Measurements from ENCODE around the gene SLC17A7. TPM values are rescaled to one million over a fixed set of nuclear protein-coding genes. Genes with fewer than 3 reads are reported as not detected.

The SLC17A7 gene
- total and polyA plus RNA-seq, 2 donors (not counting 3 experiments of a cell fraction or from before 2014, with no cell fraction given), result 0.07 to 0.13 TPM

DNA sequence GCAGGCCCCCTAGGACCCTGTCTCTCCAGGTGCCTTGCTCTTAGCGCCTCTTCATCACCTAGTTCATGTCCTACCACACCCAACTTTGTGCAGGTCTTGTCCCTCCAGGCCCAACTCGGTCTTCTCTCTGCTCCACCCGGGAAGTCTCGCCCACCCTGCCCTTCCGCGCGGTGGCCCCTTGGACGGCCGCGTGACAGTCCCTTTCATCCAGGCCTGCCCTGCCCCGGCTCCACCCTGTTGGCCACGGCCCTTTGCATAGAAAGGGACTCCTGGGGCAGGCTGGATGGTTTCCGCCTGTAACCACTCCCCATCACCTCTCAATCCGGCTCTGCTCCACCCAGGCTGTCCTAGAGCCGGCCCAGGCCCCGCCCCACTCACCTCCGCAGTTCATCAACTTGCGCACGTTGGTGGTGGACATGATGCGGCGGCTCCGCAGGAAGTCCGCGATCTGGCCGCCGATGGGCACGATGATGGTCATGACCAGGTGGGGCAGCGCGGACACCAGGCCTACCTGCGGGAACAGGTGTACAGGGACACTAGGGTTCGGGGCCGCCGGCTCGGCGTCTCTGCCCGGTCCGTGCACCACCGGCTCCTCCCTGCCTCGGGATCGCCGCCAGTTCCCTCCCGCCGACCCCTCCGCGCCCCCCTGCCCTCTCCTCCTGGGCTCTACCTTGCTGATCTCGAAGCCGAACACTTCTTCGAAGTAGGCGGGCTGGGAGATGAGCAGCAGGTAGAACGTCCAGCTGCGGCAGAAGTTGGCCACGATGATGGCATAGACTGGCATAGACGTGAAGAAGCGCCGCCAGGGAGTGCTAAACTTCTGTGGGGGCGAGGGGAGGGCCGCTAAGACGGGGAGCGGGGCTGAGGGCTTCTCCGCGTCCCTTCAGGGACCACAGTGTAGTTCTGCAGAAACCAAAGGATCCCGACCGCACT is 8.9 kb downstream of the SLC17A7 start:
- Histone ChIP-seq H4K20me1 (replicated peaks; ENCODE audit: control insufficient read depth, extremely low read depth, insufficient read depth, low read length) (no peaks in the 10 kb centered on the region), H3K9me3 (replicated peaks; ENCODE audit: control insufficient read depth, insufficient read depth, low read length) (no peaks in the 10 kb centered on the region), H3K9ac (replicated peaks; ENCODE audit: extremely low read depth, insufficient read depth, low read length) (no peak overlapping the region), H2AFZ (ENCODE audit: low read depth, low read length) (no peak overlapping the region), H3K27ac (ENCODE audit: insufficient read depth, low read depth, low read length) (no peak overlapping the region), H3K36me3 (ENCODE audit: control insufficient read depth in 2 of 2, extremely low read depth in 1 of 2, insufficient read depth in 2 of 2, low read length in 2 of 2) (no peaks in the 10 kb centered on the region), H3K4me3 (replicated peaks in 1 of 3; ENCODE audit: insufficient read depth in 1 of 3, low read depth in 1 of 3, low read length in 3 of 3) (no peak overlapping the region), H3K4me1 (ENCODE audit: control insufficient read depth, extremely low read depth, insufficient read depth, low read length) (peaks cover 3% of the 10 kb centered on the region), H3K27me3 (ENCODE audit: control insufficient read depth in 2 of 2, insufficient read depth in 2 of 2, low read length in 2 of 2) (peaks cover 71 to 74% of the 10 kb centered on the region in 2 experiments), H3K4me2 (ENCODE audit: insufficient read depth, low read length) (no peak overlapping the region), H3K9me1 (replicated peaks; ENCODE audit: control insufficient read depth, extremely low read depth, insufficient read depth, low read length) (no peaks in the 10 kb centered on the region), H3K79me2 (ENCODE audit: control insufficient read depth, insufficient read depth, low read length) (no peaks in the 10 kb centered on the region)
- ChIA-PET CTCF (no interaction called here), POLR2A (no interaction called here)
- no peak for TF ChIP-seq GATA2 (IDR thresholded peaks at IDR 0.05; ENCODE audit: insufficient read depth, insufficient read length, low read depth, low read length)
- no peak for TF ChIP-seq FOS (IDR thresholded peaks at IDR 0.05; ENCODE audit: borderline replicate concordance, insufficient read depth, low read length)
- no peak for TF ChIP-seq JUN (IDR thresholded peaks at IDR 0.05; ENCODE audit: borderline replicate concordance, insufficient read depth, insufficient read length, low read depth)
- TF ChIP-seq EZH2 (IDR thresholded peaks at IDR 0.05; ENCODE audit: borderline replicate concordance, low read depth, low read length, severe bottlenecking), result peak; percentile 82
- no peak for TF ChIP-seq POLR2AphosphoS5 (IDR thresholded peaks at IDR 0.05; ENCODE audit: insufficient read depth, low read depth, low read length)
- TF ChIP-seq POLR2A (IDR thresholded peaks at IDR 0.05; ENCODE audit: low read depth, low read length), result no peak
- dilution Hi-C loops (cut with MboI; ENCODE audit: extremely low pct_ligation_motif_present, low sequenced_read_pairs) (no loop called here), intact Hi-C loops (cut with micrococcal nuclease) (no loop called here)
- FAIRE-seq (no peak), DNase-seq (ENCODE audit: low read depth, low spot score) (no peak)
- no TSS peak for BruUV-seq (replicated peaks)

DNA sequence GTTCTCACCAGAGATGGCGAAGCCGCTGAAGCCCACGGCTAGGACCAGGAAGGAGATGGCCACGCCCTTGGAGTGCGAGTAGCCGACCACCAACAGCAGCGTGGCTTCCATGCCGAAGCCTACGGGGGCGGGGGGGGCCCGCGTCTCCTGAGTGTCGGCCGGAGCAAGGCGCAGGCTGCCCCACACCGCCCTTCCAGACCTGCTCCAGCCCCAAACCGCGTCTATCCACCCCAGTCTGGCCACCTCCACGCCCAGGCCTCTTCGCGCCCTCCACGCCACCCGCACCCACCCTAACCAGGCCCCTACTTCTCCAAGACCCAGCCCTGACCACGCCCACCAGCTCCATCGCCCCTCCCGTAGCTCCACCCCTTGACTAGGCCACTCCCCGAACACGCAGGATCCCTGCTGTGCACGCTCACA is 10.0 kb downstream of the SLC17A7 start:
- H2AFZ ChIP-seq (ENCODE audit: low read depth, low read length), result no peak overlapping the region
- dilution Hi-C loops (cut with MboI; ENCODE audit: extremely low pct_ligation_motif_present, low sequenced_read_pairs) (no loop called here), intact Hi-C loops (cut with micrococcal nuclease) (no loop called here)
- DNase-seq (ENCODE audit: low read depth, low spot score), result no peak
- H3K27ac ChIP-seq (ENCODE audit: insufficient read depth, low read depth, low read length), result no peak overlapping the region
- peaks cover under 1% of the 10 kb centered on the region for H3K4me1 ChIP-seq (ENCODE audit: control insufficient read depth, extremely low read depth, insufficient read depth, low read length)
- H3K9ac ChIP-seq (replicated peaks; ENCODE audit: extremely low read depth, insufficient read depth, low read length), result no peak overlapping the region
- ChIA-PET POLR2A (no interaction called here), CTCF (no interaction called here)
- no peak for TF ChIP-seq MYC (IDR thresholded peaks at IDR 0.05; ENCODE audit: low read depth, low read length)
- TF ChIP-seq, protein P1, sequence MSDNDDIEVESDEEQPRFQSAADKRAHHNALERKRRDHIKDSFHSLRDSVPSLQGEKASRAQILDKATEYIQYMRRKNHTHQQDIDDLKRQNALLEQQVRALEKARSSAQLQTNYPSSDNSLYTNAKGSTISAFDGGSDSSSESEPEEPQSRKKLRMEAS (IDR thresholded peaks at IDR 0.05; ENCODE audit: insufficient read depth, insufficient read length), result no peak
- TF ChIP-seq, protein P2, sequence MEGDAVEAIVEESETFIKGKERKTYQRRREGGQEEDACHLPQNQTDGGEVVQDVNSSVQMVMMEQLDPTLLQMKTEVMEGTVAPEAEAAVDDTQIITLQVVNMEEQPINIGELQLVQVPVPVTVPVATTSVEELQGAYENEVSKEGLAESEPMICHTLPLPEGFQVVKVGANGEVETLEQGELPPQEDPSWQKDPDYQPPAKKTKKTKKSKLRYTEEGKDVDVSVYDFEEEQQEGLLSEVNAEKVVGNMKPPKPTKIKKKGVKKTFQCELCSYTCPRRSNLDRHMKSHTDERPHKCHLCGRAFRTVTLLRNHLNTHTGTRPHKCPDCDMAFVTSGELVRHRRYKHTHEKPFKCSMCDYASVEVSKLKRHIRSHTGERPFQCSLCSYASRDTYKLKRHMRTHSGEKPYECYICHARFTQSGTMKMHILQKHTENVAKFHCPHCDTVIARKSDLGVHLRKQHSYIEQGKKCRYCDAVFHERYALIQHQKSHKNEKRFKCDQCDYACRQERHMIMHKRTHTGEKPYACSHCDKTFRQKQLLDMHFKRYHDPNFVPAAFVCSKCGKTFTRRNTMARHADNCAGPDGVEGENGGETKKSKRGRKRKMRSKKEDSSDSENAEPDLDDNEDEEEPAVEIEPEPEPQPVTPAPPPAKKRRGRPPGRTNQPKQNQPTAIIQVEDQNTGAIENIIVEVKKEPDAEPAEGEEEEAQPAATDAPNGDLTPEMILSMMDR (IDR thresholded peaks at IDR 0.05; ENCODE audit: extremely low read depth in 1 of 2, insufficient read depth in 1 of 2, low read depth in 1 of 2, low read length in 2 of 2), result no peak
- no peak for TF ChIP-seq JUN (IDR thresholded peaks at IDR 0.05; ENCODE audit: borderline replicate concordance, insufficient read depth, insufficient read length, low read depth)
- no peak for TF ChIP-seq POLR2A (IDR thresholded peaks at IDR 0.05; ENCODE audit: low read depth, low read length)
- TF ChIP-seq POLR2AphosphoS5 (IDR thresholded peaks at IDR 0.05; ENCODE audit: insufficient read depth, low read depth, low read length), result no peak
- TF ChIP-seq EZH2 (IDR thresholded peaks at IDR 0.05; ENCODE audit: borderline replicate concordance, low read depth, low read length, severe bottlenecking), result no peak
- no peak for TF ChIP-seq GATA2 (IDR thresholded peaks at IDR 0.05; ENCODE audit: insufficient read depth, insufficient read length, low read depth, low read length)
- no peak for TF ChIP-seq FOS (IDR thresholded peaks at IDR 0.05; ENCODE audit: borderline replicate concordance, insufficient read depth, low read length)
- H3K36me3 ChIP-seq (ENCODE audit: control insufficient read depth in 2 of 2, extremely low read depth in 1 of 2, insufficient read depth in 2 of 2, low read length in 2 of 2), result no peaks in the 10 kb centered on the region
- no peak overlapping the region for H3K4me2 ChIP-seq (ENCODE audit: insufficient read depth, low read length)
- no peaks in the 10 kb centered on the region for H3K79me2 ChIP-seq (ENCODE audit: control insufficient read depth, insufficient read depth, low read length)
- H3K9me1 ChIP-seq (replicated peaks; ENCODE audit: control insufficient read depth, extremely low read depth, insufficient read depth, low read length), result no peaks in the 10 kb centered on the region
- no peaks in the 10 kb centered on the region for H3K9me3 ChIP-seq (replicated peaks; ENCODE audit: control insufficient read depth, insufficient read depth, low read length)
- no peak overlapping the region for H3K4me3 ChIP-seq (replicated peaks in 1 of 3; ENCODE audit: insufficient read depth in 1 of 3, low read depth in 1 of 3, low read length in 3 of 3)
- FAIRE-seq, result no peak
- H4K20me1 ChIP-seq (replicated peaks; ENCODE audit: control insufficient read depth, extremely low read depth, insufficient read depth, low read length), result no peaks in the 10 kb centered on the region
- H3K27me3 ChIP-seq (ENCODE audit: control insufficient read depth in 2 of 2, insufficient read depth in 2 of 2, low read length in 2 of 2), result peaks cover 71 to 77% of the 10 kb centered on the region in 2 experiments
- BruUV-seq (replicated peaks), result no TSS peak
